SK-N-MC (cell line): ENCODE results near the gene GJC1.

Experiments used
- EZH2 ChIP-seq: fragments of 200-600 bp; sonication (generic); IDR thresholded peaks from one replicate; pipeline ENCODE4 v1.6.1; 2017; ENCODE audit warnings: antibody characterized with exemption
- POLR2AphosphoS5 ChIP-seq: IDR thresholded peaks from 2 replicates; pipeline ENCODE4 v1.6.1; 2012; ENCODE audit warnings: mild to moderate bottlenecking, low read depth, low read length, borderline replicate concordance

DNA sequence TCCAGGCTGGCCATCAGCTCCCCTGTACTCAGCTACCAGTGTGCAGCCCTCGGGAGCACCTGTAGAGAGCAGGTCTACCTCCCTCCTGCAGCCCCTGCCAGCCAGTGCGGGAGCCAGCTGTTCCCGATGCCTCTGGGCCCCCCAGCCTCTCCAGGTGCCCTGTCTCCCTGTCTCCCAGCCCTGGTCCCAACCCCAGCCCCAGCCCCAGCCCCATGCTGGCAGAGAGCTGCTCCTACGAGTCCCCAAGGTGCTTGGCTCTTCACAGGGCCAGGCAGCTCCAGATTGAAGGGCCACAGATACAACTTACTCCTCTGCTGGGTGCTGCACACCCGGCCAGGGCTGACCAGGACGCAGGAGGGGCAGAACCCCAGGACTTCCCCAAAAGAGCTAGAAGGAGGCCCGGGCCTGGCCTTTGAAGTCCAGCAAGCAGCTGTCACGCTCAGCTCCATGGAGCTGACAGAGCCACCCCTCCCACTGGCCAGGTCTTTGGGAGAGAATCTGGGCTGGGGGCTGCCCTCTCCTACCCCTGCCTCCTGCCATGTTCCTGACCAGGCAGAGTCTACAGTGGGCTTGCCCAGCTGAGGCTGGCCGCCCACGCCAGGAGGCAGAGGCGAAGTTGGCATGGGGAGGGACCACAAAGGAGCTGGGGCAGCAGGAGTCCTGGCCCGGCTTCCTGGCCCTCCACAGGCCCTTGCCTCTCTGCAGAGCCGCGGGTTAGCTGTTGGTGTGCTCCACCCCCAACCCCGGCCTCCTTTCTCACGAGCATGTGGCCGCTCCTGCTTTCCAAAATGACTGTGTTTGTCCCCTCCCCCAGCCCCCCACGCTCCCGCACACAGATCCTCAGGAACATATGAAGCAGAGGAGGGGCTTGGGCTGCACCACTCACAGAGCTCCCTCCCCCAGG lies 80.8 kb downstream of the GJC1 start:
- TF ChIP-seq EZH2, result no peak
- TF ChIP-seq POLR2AphosphoS5, result no peak
